ENCODE results near the gene CHSY1. TPM values are rescaled to one million over a fixed set of nuclear protein-coding genes. Genes with fewer than 3 reads are reported as not detected.

The CHSY1 gene
- polyA plus RNA-seq, 3 donors, result 2.7 to 19.0 (median 3.0) TPM

- Histone ChIP-seq H3K9ac (ENCODE audit: insufficient read depth, low read length, poor library complexity, severe bottlenecking) (no peak overlapping the region), H4K20me1 (ENCODE audit: insufficient read depth, low read length) (peaks cover 24% of the 10 kb centered on the region), H2AFZ (ENCODE audit: insufficient read depth, low read depth, low read length, poor library complexity, severe bottlenecking) (no peak overlapping the region), H3K36me3 (replicated peaks in 1 of 2; ENCODE audit: control insufficient read depth in 1 of 2, insufficient read depth in 2 of 2, low read length in 2 of 2) (peaks cover 0 to 5% of the 10 kb centered on the region in 2 donors), H3K9me3 (replicated peaks in 1 of 2; ENCODE audit: control insufficient read depth in 1 of 2, insufficient read depth in 1 of 2, low read length in 2 of 2) (no peaks in the 10 kb centered on the region), H3K4me3 (replicated peaks in 1 of 3; ENCODE audit: low read depth in 2 of 3, low read length in 3 of 3) (no peak overlapping the region), H3K4me2 (replicated peaks; ENCODE audit: extremely low read depth, low read length, poor library complexity, severe bottlenecking) (no peak overlapping the region), H3K27ac (ENCODE audit: low read depth in 1 of 2, low read length in 2 of 2) (peak overlapping the region; percentile 27 to 87), H3K79me2 (ENCODE audit: insufficient read depth, low read length) (peaks cover 98% of the 10 kb centered on the region), H3K27me3 (ENCODE audit: control insufficient read depth in 2 of 2, insufficient read depth in 2 of 2, low read length in 2 of 2) (no peaks in the 10 kb centered on the region), H3K4me1 (ENCODE audit: control insufficient read depth in 1 of 2, insufficient read depth in 2 of 2, low read length in 2 of 2) (peaks cover 59 to 70% of the 10 kb centered on the region in 2 donors)
- H3K27ac Mint-ChIP-seq, result peak overlapping the region; percentile 81 to 94 (median 90)
- H3K4me1 Mint-ChIP-seq, result peaks cover 69% of the 10 kb centered on the region
- peaks cover 0 to 2% (median 0%) of the 10 kb centered on the region in 3 donors for H3K27me3 Mint-ChIP-seq (ENCODE audit: low read depth in 3 of 3)
- no peaks in the 10 kb centered on the region for H3K9me3 Mint-ChIP-seq
- WGBS (ENCODE audit: insufficient coverage), result 87% methylated on average over 9 of the region's 9 CpGs
- intact Hi-C loops (cut with micrococcal nuclease), result loop anchor here in 1 of 2 donors (5.0 kb wide), 1 partner anchor 42 kb away; no protein-coding TSS in a partner anchor
- TF ChIP-seq, protein P1, sequence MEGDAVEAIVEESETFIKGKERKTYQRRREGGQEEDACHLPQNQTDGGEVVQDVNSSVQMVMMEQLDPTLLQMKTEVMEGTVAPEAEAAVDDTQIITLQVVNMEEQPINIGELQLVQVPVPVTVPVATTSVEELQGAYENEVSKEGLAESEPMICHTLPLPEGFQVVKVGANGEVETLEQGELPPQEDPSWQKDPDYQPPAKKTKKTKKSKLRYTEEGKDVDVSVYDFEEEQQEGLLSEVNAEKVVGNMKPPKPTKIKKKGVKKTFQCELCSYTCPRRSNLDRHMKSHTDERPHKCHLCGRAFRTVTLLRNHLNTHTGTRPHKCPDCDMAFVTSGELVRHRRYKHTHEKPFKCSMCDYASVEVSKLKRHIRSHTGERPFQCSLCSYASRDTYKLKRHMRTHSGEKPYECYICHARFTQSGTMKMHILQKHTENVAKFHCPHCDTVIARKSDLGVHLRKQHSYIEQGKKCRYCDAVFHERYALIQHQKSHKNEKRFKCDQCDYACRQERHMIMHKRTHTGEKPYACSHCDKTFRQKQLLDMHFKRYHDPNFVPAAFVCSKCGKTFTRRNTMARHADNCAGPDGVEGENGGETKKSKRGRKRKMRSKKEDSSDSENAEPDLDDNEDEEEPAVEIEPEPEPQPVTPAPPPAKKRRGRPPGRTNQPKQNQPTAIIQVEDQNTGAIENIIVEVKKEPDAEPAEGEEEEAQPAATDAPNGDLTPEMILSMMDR (IDR thresholded peaks at IDR 0.05), result no peak
- peaks cover 4 to 17% of the 10 kb centered on the region in 2 donors for H3K36me3 Mint-ChIP-seq
- no peak for DNase-seq
- peak overlapping the region in 1 of 2 donors; percentile 5 for H3K4me3 Mint-ChIP-seq
These were observed 51.7 kb downstream of the CHSY1 start for GRCh38 chr15:101200181-101200580.

DNA sequence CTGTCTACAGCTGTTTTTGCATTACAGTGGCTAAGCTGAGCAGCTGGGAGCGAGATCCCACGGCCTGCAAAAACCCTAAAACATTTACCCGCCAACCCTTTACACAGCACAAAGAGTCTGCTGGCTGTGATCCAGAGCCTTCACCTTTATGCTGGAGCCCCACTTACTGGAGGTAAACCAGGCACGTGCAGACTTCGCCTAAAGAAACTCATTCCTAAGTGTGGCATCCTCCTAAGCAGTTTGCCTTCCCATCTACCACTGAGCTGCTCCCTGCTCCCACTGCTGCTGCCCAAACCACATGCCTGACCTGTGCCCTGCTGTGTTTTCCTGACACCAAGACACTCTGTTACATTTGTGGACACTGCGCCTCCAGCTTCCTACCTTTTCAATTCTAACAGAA is 53.0 kb downstream of the CHSY1 start:
- H3K27ac ChIP-seq (ENCODE audit: low read depth in 1 of 2, low read length in 2 of 2), result peak overlapping the region in 1 of 2 donors; percentile 87
- no peaks in the 10 kb centered on the region for H3K9me3 Mint-ChIP-seq
- H3K9ac ChIP-seq (ENCODE audit: insufficient read depth, low read length, poor library complexity, severe bottlenecking), result no peak overlapping the region
- DNase-seq, result no peak
- TF ChIP-seq, protein P1 (IDR thresholded peaks at IDR 0.05), result no peak
- 91% methylated on average over 5 of the region's 6 CpGs for WGBS (ENCODE audit: insufficient coverage)
- no peak overlapping the region for H3K4me2 ChIP-seq (replicated peaks; ENCODE audit: extremely low read depth, low read length, poor library complexity, severe bottlenecking)
- intact Hi-C loops (cut with micrococcal nuclease), result no loop called here
- H3K79me2 ChIP-seq (ENCODE audit: insufficient read depth, low read length), result peaks cover 98% of the 10 kb centered on the region
- H3K9me3 ChIP-seq (replicated peaks in 1 of 2; ENCODE audit: control insufficient read depth in 1 of 2, insufficient read depth in 1 of 2, low read length in 2 of 2), result no peaks in the 10 kb centered on the region
- H3K27me3 ChIP-seq (ENCODE audit: control insufficient read depth in 2 of 2, insufficient read depth in 2 of 2, low read length in 2 of 2), result no peaks in the 10 kb centered on the region
- H3K36me3 Mint-ChIP-seq, result peaks cover 4 to 17% of the 10 kb centered on the region in 2 donors
- no peak overlapping the region for H2AFZ ChIP-seq (ENCODE audit: insufficient read depth, low read depth, low read length, poor library complexity, severe bottlenecking)
- H3K4me1 Mint-ChIP-seq, result peaks cover 69% of the 10 kb centered on the region
- H3K4me3 ChIP-seq (replicated peaks in 1 of 3; ENCODE audit: low read depth in 2 of 3, low read length in 3 of 3), result no peak overlapping the region
- H4K20me1 ChIP-seq (ENCODE audit: insufficient read depth, low read length), result peaks cover 26% of the 10 kb centered on the region
- H3K4me3 Mint-ChIP-seq, result no peak overlapping the region
- peaks cover 57 to 71% of the 10 kb centered on the region in 2 donors for H3K4me1 ChIP-seq (ENCODE audit: control insufficient read depth in 1 of 2, insufficient read depth in 2 of 2, low read length in 2 of 2)
- H3K27ac Mint-ChIP-seq, result peak overlapping the region; percentile 81 to 93 (median 87)
- peaks cover 0 to 5% of the 10 kb centered on the region in 2 donors for H3K36me3 ChIP-seq (replicated peaks in 1 of 2; ENCODE audit: control insufficient read depth in 1 of 2, insufficient read depth in 2 of 2, low read length in 2 of 2)
- peaks cover 0 to 2% (median 0%) of the 10 kb centered on the region in 3 donors for H3K27me3 Mint-ChIP-seq (ENCODE audit: low read depth in 3 of 3)

All from CD14-positive monocyte (primary cell).